Astrocyte of the cerebellum (primary cell): ENCODE measurements around the gene CNTNAP1.

Source experiments
- DNase-seq: peaks from one replicate; pipeline ENCODE4 v3.0.0-alpha.2; 2011; ENCODE audit warnings: low read depth
- H3K4me3 ChIP-seq: 2 replicates; pipeline ENCODE4 v1.5.1; 2011; ENCODE audit warnings: mild to moderate bottlenecking, low read depth, low read length, moderate library complexity
- in situ Hi-C: cut with HindIII; loops from 2 replicates; pipeline ENCODE4 v1.10.0; 2017; ENCODE audit warnings: low sequenced_read_pairs
- TF ChIP-seq, protein P1 (sequence below): IDR thresholded peaks from 2 replicates; pipeline ENCODE4 v1.5.1; 2012; ENCODE audit warnings: low read length, low read depth, moderate library complexity, mild to moderate bottlenecking; ENCODE audit errors: missing control alignments

The CNTNAP1 gene

GRCh38 chr17:42678951-42679491 lies 3.3 kb upstream of the CNTNAP1 start:
- H3K4me3 ChIP-seq, result no peak overlapping the region
- no peak for DNase-seq
- TF ChIP-seq, protein P1, sequence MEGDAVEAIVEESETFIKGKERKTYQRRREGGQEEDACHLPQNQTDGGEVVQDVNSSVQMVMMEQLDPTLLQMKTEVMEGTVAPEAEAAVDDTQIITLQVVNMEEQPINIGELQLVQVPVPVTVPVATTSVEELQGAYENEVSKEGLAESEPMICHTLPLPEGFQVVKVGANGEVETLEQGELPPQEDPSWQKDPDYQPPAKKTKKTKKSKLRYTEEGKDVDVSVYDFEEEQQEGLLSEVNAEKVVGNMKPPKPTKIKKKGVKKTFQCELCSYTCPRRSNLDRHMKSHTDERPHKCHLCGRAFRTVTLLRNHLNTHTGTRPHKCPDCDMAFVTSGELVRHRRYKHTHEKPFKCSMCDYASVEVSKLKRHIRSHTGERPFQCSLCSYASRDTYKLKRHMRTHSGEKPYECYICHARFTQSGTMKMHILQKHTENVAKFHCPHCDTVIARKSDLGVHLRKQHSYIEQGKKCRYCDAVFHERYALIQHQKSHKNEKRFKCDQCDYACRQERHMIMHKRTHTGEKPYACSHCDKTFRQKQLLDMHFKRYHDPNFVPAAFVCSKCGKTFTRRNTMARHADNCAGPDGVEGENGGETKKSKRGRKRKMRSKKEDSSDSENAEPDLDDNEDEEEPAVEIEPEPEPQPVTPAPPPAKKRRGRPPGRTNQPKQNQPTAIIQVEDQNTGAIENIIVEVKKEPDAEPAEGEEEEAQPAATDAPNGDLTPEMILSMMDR, result no peak
- in situ Hi-C loops, result no loop called here

- no peak for DNase-seq
- H3K4me3 ChIP-seq, result peak overlapping the region; percentile 3
- TF ChIP-seq, protein P1, result peak; percentile 79
- in situ Hi-C loops, result no loop called here
Measured at GRCh38 chr17:42679492-42680330, 2.6 kb upstream of the CNTNAP1 start.

DNA sequence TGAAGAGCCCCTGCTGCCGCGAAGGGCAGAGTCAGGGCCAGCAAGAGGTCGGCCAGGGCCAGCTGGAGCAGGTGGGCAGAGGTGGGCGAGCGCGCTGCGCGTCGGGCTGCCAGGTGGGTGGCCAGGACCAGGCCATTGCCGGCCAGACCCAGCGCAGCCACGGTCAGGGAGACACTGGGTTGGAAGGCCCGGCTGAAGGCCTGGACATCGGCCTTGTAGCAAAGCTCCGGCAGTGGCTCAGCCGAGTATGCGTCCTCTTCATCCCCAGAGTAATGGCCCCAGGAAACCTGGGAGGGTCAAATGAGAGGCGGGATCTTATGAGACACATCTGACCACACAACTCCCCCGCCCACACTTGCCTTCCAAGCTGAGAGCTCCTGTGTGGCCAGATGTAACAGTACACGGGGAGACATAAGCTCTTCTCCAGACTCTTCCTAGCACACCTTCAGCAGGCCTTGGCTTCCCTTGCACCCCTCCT lies 2.0 kb upstream of the CNTNAP1 start:
- no peak overlapping the region for H3K4me3 ChIP-seq
- TF ChIP-seq, protein P1, result no peak
- no peak for DNase-seq
- in situ Hi-C loops, result no loop called here

- no peak for DNase-seq
- TF ChIP-seq, protein P1, result no peak
- in situ Hi-C loops, result no loop called here
- H3K4me3 ChIP-seq, result peak overlapping the region; percentile 52
Measured at GRCh38 chr17:42682722-42683403, 532 bp downstream of the CNTNAP1 start.

GRCh38 chr17:42683407-42684034 lies 1.2 kb downstream of the CNTNAP1 start:
- H3K4me3 ChIP-seq, result peak overlapping the region; percentile 52
- TF ChIP-seq, protein P1, result no peak
- no peak for DNase-seq
- in situ Hi-C loops, result no loop called here

- H3K4me3 ChIP-seq, result no peak overlapping the region
- in situ Hi-C loops, result no loop called here
- TF ChIP-seq, protein P1, result no peak
- DNase-seq, result no peak
Measured at GRCh38 chr17:42684929-42685556, 2.7 kb downstream of the CNTNAP1 start.
